ENCODE data around the gene ATAD3B. TPM values are rescaled to one million over a fixed set of nuclear protein-coding genes. Genes with fewer than 3 reads are reported as not detected.
A peak's percentile ranks its signal among the peaks of the same experiment; 100 is the strongest.
"Not testable (repeated sequence)": the region's sequence is repeated elsewhere in the genome, so short reads cannot be mapped to it uniquely, and the experiment has no call there.

Gene ATAD3B
- total RNA-seq, 4 donors from 2014 or later: 3.5 to 7.1 (median 5.9) TPM

DNA sequence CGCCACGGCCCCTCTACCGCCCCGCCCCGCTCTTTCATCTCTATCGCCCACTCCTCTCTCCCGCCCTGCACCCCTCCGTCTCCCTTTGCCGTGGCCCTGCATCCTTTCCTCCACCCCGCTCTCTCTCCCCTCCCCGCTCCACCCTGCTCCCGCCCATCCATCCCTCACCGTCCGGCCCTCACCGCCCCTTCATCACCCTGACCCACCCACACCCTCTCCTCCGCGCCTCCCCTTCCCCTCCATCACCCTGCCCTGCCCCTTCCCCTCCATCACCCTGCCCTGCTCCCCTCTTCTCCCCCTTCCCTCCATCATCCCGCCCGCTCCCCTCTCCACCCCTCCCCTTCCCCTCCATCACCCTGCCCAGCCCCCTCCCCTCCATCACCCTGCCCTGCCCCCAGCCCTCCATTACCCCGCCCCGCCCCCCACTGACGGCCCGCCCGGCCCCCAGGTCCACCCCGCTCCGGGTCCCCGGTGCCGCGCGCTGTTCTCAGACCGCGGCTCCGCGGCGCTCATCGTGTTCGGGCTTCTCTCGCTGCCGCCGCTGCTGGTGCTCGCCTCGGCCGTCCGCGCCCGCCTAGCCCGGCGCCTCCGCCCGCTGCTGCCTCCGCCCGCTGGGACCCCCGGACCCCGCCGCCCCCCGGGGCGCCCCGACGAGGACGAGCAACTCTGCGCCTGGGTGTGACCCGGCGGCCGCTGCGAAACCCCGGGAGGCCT is 44.3 kb upstream of the ATAD3B start:
- DNase-seq: no peak
- TF ChIP-seq, protein P1, sequence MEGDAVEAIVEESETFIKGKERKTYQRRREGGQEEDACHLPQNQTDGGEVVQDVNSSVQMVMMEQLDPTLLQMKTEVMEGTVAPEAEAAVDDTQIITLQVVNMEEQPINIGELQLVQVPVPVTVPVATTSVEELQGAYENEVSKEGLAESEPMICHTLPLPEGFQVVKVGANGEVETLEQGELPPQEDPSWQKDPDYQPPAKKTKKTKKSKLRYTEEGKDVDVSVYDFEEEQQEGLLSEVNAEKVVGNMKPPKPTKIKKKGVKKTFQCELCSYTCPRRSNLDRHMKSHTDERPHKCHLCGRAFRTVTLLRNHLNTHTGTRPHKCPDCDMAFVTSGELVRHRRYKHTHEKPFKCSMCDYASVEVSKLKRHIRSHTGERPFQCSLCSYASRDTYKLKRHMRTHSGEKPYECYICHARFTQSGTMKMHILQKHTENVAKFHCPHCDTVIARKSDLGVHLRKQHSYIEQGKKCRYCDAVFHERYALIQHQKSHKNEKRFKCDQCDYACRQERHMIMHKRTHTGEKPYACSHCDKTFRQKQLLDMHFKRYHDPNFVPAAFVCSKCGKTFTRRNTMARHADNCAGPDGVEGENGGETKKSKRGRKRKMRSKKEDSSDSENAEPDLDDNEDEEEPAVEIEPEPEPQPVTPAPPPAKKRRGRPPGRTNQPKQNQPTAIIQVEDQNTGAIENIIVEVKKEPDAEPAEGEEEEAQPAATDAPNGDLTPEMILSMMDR (IDR thresholded peaks at IDR 0.05 in 4 of 5, conservative IDR thresholded peaks at IDR 0.05 in 1 of 5): no peak
- TF ChIP-seq POLR2A (IDR thresholded peaks at IDR 0.05): no peak
- no peaks in the 10 kb centered on the region for H3K9me3 ChIP-seq
- peaks cover 21 to 27% of the 10 kb centered on the region in 2 donors for H3K4me1 ChIP-seq
- in situ Hi-C loops (cut with MboI; ENCODE audit: low sequenced_read_pairs in 4 of 4): no loop called here
- H3K4me3 ChIP-seq: peak overlapping the region in 3 of 4 donors; percentile 28 to 42 (median 32)
- intact Hi-C loops (cut with DNase I; ENCODE audit: low total_unique reads): no loop called here
- H3K27ac ChIP-seq: peak overlapping the region in 1 of 4 donors; percentile 18
- no peaks in the 10 kb centered on the region for H3K36me3 ChIP-seq
- no peak for ATAC-seq
- H3K27me3 ChIP-seq: peaks cover 2 to 9% (median 4%) of the 10 kb centered on the region in 3 donors

DNA sequence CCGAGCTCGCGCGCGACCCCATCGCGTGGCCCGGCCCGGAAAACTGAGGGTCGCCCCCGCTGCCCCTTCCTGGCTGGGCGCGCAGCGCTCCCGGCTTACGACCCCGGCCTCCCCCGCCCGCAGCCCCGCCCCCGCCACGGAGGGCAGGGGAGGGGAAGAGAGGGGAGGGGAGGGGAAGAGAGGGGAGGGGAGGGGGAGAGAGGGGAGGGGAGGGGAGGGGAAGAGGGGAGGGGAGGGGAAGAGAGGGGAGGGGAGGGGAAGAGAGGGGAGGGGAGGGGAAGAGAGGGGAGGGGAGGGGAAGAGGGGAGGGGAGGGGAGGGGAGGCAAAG is 43.8 kb upstream of the ATAD3B start:
- peaks cover 2 to 9% (median 4%) of the 10 kb centered on the region in 3 donors for H3K27me3 ChIP-seq
- TF ChIP-seq, protein P1 (IDR thresholded peaks at IDR 0.05 in 4 of 5, conservative IDR thresholded peaks at IDR 0.05 in 1 of 5): no peak
- no peak for TF ChIP-seq POLR2A (IDR thresholded peaks at IDR 0.05)
- in situ Hi-C loops (cut with MboI; ENCODE audit: low sequenced_read_pairs in 4 of 4): no loop called here
- H3K4me1 ChIP-seq: peaks cover 21 to 31% of the 10 kb centered on the region in 2 donors
- DNase-seq (no peak), ATAC-seq (no peak)
- H3K4me3 ChIP-seq: peak overlapping the region in 3 of 4 donors; percentile 28 to 42 (median 32)
- no peaks in the 10 kb centered on the region for H3K9me3 ChIP-seq
- intact Hi-C loops (cut with DNase I; ENCODE audit: low total_unique reads): no loop called here
- peak overlapping the region in 1 of 4 donors; percentile 18 for H3K27ac ChIP-seq
- no peaks in the 10 kb centered on the region for H3K36me3 ChIP-seq

DNA sequence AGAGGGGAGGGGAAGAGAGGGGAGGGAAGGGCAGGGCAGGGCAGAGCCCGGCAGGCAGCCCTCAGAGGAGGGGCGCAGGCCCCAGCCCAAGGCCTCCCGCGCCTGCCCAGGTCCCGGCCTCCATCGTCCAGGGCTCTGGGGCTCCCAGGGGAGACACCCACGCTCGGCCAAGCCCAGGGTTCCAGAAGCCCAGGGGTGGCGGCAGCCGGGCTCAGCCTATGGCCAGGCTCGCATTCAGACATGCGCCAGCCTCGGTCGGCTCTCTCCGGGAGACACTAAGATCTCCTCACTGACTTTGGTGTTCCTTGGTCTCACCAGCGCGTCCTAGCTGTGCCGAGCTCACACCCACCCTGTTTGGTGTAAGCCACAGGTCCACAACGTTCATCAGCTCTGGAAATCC is 43.4 kb upstream of the ATAD3B start:
- Histone ChIP-seq H3K4me1 (peaks cover 21 to 34% of the 10 kb centered on the region in 2 donors), H3K27ac (peak overlapping the region in 2 of 4 donors; percentile 43 to 50), H3K27me3 (peaks cover 2 to 9% (median 4%) of the 10 kb centered on the region in 3 donors), H3K9me3 (no peaks in the 10 kb centered on the region), H3K36me3 (no peaks in the 10 kb centered on the region), H3K4me3 (no peak overlapping the region)
- no peak for ATAC-seq
- no peak for DNase-seq
- intact Hi-C loops (cut with DNase I; ENCODE audit: low total_unique reads) (no loop called here), in situ Hi-C loops (cut with MboI; ENCODE audit: low sequenced_read_pairs in 4 of 4) (no loop called here)
- TF ChIP-seq, protein P1 (IDR thresholded peaks at IDR 0.05 in 4 of 5, conservative IDR thresholded peaks at IDR 0.05 in 1 of 5): no peak
- no peak for TF ChIP-seq POLR2A (IDR thresholded peaks at IDR 0.05)

DNA sequence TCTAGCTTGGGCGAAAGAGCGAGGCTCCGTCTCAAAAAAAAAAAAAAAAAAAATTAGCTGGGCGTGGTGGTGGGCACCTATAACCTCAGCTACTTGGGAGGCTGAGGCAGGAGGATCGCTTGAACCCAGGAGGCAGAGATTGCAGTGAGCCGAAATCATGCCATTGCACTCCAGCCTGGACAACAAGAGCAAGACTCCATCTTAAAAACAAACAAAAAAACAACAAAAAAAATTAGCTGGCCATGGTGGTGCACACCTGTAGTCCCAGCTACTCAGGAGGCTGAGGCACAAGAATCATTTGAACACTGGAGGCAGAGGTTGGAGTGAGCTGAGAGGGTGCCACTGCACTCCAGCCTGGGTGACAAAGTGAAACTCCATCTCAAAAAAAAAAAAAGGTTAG is 42.6 kb upstream of the ATAD3B start:
- intact Hi-C loops (cut with DNase I; ENCODE audit: low total_unique reads); DNase-seq; H3K36me3 ChIP-seq; in situ Hi-C loops (cut with MboI; ENCODE audit: low sequenced_read_pairs in 4 of 4); ATAC-seq; H3K4me3 ChIP-seq; H3K9me3 ChIP-seq; H3K27me3 ChIP-seq: not testable (repeated sequence)
- Histone ChIP-seq H3K4me1 (peaks cover 26 to 40% of the 10 kb centered on the region in 2 donors), H3K27ac (peak overlapping the region in 3 of 4 donors; percentile 76 to 81 (median 78))

DNA sequence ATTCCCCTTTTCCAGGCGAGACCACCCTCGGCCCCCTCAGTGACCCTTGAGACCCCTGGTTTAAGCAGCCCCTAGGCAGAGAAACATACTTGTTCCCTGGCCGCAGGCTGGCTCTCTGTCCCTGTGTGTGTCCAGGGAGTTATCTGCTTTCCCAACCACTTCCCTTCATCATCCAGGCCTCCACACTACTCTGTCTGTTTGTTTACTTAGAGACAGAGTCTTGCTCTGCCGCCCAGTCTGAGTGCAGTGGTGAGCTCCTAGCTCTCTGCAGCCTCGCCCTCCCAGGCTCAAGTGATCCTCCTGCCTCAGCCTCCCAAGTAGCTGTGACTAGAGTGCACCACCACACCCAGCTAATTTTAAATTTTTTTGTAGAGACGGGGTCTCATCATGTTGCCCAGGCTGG is 41.9 kb upstream of the ATAD3B start:
- Histone ChIP-seq H3K27me3 (peaks cover 2 to 9% (median 4%) of the 10 kb centered on the region in 3 donors), H3K27ac (peak overlapping the region; percentile 76 to 81 (median 78)), H3K4me1 (peaks cover 30 to 44% of the 10 kb centered on the region in 2 donors), H3K36me3 (no peaks in the 10 kb centered on the region), H3K9me3 (no peaks in the 10 kb centered on the region), H3K4me3 (peak overlapping the region in 1 of 4 donors; percentile 45)
- intact Hi-C loops (cut with DNase I; ENCODE audit: low total_unique reads): no loop called here
- TF ChIP-seq, protein P1 (IDR thresholded peaks at IDR 0.05 in 4 of 5, conservative IDR thresholded peaks at IDR 0.05 in 1 of 5): no peak
- no peak for TF ChIP-seq POLR2A (IDR thresholded peaks at IDR 0.05)
- ATAC-seq (peak in 1 of 2 donors; percentile 37), DNase-seq (no peak)
- in situ Hi-C loops (cut with MboI; ENCODE audit: low sequenced_read_pairs in 4 of 4): no loop called here
